ENCODE measurements around the gene EHBP1. TPM values are rescaled to one million over a fixed set of nuclear protein-coding genes. Genes with fewer than 3 reads are reported as not detected.

EHBP1 gene
- total and polyA plus RNA-seq, 2 experiments from 2014 or later, result 11.7 to 30.8 TPM

DNA sequence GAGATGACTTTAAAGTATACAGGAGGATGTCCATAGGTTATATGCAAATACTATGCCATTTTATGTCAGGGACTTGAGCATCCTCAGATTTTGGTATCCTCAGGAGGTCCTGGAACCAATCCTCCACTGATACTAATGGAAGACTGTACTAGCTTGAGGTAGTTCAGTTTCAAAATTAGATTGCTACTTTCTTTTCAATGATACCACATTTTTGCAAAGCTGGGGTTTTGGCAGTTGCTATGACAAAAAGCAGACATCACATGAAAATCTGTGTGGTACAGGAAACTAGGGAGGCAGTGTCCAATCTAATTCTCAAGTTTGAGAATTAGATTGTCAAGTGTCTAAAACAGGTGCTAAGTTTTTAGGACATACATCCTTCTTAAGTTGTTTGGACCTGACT lies 14.2 kb downstream of the EHBP1 start:
- Histone ChIP-seq H3K27ac (no peak overlapping the region), H3K4me1 (ENCODE audit: low read depth) (peaks cover 7% of the 10 kb centered on the region), H3K9me3 (ENCODE audit: low read depth) (no peaks in the 10 kb centered on the region), H3K27me3 (no peaks in the 10 kb centered on the region), H3K36me3 (no peaks in the 10 kb centered on the region), H3K4me3 (no peak overlapping the region)
- DNase-seq (ENCODE audit: low read depth in 1 of 2, low spot score in 1 of 2), result no peak
- TF ChIP-seq, protein P1, sequence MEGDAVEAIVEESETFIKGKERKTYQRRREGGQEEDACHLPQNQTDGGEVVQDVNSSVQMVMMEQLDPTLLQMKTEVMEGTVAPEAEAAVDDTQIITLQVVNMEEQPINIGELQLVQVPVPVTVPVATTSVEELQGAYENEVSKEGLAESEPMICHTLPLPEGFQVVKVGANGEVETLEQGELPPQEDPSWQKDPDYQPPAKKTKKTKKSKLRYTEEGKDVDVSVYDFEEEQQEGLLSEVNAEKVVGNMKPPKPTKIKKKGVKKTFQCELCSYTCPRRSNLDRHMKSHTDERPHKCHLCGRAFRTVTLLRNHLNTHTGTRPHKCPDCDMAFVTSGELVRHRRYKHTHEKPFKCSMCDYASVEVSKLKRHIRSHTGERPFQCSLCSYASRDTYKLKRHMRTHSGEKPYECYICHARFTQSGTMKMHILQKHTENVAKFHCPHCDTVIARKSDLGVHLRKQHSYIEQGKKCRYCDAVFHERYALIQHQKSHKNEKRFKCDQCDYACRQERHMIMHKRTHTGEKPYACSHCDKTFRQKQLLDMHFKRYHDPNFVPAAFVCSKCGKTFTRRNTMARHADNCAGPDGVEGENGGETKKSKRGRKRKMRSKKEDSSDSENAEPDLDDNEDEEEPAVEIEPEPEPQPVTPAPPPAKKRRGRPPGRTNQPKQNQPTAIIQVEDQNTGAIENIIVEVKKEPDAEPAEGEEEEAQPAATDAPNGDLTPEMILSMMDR (IDR thresholded peaks at IDR 0.05; ENCODE audit: low read depth, low read length), result no peak

DNA sequence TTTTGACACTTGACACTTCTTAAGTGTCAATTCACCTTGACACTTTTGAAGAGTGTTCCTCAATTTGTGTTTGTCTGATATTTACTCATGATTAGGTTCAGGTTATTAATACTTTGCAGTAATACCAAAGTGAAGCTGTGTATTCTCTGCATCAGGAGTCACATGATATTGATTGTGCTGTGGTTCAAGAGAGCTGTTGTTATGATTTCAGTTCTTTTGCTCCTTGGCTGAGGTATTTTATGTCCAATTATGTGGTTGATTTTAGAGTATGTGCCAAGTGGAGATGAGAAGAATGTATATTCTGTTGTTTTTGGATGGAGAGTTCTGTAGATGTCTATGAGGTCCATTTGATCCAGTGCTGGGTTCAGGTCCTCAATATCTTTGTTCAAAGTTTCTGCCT lies 17.2 kb downstream of the EHBP1 start:
- H3K9me3 ChIP-seq (ENCODE audit: low read depth), result no peaks in the 10 kb centered on the region
- DNase-seq (ENCODE audit: low read depth in 1 of 2, low spot score in 1 of 2), result no peak
- H3K4me1 ChIP-seq (ENCODE audit: low read depth), result peaks cover 10% of the 10 kb centered on the region
- no peak overlapping the region for H3K27ac ChIP-seq
- no peaks in the 10 kb centered on the region for H3K36me3 ChIP-seq
- H3K4me3 ChIP-seq, result no peak overlapping the region
- TF ChIP-seq, protein P1 (IDR thresholded peaks at IDR 0.05; ENCODE audit: low read depth, low read length), result no peak
- no peaks in the 10 kb centered on the region for H3K27me3 ChIP-seq

DNA sequence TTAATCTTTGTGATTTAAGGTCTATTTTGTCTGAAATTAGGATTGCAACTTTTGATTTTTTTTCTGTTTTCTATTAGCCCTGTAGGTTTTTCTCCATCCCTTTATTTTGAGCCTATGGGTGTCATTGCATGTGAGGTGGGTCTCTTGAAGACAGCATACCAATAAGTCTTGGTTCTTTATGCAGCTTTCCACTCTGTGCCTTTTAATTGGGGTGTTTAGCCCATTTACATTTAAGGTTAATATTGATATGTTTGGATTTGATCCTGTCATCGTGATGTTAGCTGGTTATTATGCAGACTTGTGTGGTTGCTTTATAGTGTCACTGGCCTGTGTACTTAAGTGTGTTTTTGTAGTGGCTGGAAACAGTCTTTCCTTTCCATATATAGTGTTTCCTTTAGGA lies 17.7 kb downstream of the EHBP1 start:
- no peak overlapping the region for H3K4me3 ChIP-seq
- TF ChIP-seq, protein P1 (IDR thresholded peaks at IDR 0.05; ENCODE audit: low read depth, low read length), result no peak
- no peaks in the 10 kb centered on the region for H3K36me3 ChIP-seq
- H3K9me3 ChIP-seq (ENCODE audit: low read depth), result no peaks in the 10 kb centered on the region
- H3K4me1 ChIP-seq (ENCODE audit: low read depth), result peaks cover 14% of the 10 kb centered on the region
- no peaks in the 10 kb centered on the region for H3K27me3 ChIP-seq
- no peak overlapping the region for H3K27ac ChIP-seq
- DNase-seq (ENCODE audit: low read depth in 1 of 2, low spot score in 1 of 2), result no peak

DNA sequence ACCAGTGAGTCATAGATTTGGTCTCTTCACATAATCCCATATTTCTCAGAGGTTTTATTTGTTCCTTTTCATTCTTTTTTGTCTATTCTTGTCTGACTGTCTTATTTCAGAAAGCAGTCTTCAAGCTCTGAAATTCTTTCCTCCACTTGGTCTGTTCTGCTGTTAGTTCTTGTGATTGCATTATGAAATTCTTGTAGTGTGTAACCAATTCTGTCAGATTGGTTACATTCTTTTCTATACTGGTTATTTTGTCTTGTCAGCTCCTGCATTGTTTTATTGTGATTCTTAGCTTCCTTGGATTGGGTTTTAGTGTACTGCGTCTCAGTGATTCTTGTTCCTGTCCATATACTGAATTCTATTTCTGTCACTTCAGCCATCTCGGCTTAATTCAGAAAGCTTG lies 18.6 kb downstream of the EHBP1 start:
- H3K9me3 ChIP-seq (ENCODE audit: low read depth), result no peaks in the 10 kb centered on the region
- peaks cover 14% of the 10 kb centered on the region for H3K4me1 ChIP-seq (ENCODE audit: low read depth)
- no peak overlapping the region for H3K4me3 ChIP-seq
- DNase-seq (ENCODE audit: low read depth in 1 of 2, low spot score in 1 of 2), result peak in 1 of 2 donors; percentile 17
- H3K27me3 ChIP-seq, result no peaks in the 10 kb centered on the region
- H3K27ac ChIP-seq, result no peak overlapping the region
- H3K36me3 ChIP-seq, result no peaks in the 10 kb centered on the region
- TF ChIP-seq, protein P1 (IDR thresholded peaks at IDR 0.05; ENCODE audit: low read depth, low read length), result no peak

DNA sequence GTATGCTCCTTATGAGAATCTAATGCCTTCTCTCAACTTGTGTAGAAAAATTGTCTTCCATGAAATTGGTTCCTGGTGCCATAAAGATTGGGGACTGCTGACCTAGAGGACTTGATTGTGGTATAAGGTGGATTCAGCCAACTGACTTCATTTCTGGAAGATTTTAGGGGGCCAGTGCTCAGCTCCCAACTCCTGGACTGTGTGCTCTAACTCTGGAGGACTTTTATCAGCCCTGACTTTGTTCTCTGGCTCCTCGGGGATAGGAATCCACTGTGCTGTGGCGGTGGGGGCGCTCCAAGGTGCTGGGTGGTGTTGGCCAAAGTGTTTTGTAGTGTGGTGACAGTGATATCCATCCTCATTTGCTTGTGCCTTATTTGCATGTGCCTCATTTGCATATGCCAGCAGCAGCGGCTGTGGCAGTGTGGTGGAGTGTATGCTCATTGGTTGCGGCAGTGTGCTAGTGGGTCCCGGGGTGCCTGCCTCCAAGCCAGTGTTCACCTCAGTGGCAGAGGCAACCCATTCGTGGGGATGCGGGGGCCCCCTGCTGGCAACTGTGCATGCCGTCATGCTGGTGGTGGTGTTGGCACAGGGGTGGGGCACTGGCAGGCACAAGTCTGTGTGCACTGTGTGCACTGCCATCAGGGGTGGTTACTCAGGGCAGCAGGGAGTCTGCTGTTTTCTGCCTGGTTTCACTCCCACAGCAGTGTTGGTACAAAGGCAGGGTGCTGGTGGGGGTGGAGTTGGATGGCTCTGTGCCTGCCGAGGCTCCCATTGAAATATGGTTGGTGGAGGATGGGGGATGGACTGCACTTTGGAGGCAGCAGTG lies 19.6 kb downstream of the EHBP1 start:
- no peaks in the 10 kb centered on the region for H3K27me3 ChIP-seq
- DNase-seq (ENCODE audit: low read depth in 1 of 2, low spot score in 1 of 2), result peak in 1 of 2 donors; percentile 18
- H3K36me3 ChIP-seq, result no peaks in the 10 kb centered on the region
- no peak overlapping the region for H3K27ac ChIP-seq
- H3K9me3 ChIP-seq (ENCODE audit: low read depth), result no peaks in the 10 kb centered on the region
- peaks cover 14% of the 10 kb centered on the region for H3K4me1 ChIP-seq (ENCODE audit: low read depth)
- H3K4me3 ChIP-seq, result no peak overlapping the region
- TF ChIP-seq, protein P1 (IDR thresholded peaks at IDR 0.05; ENCODE audit: low read depth, low read length), result peak; percentile 15
